Adrenal gland (tissue), 5 donors: ENCODE measurements around the gene ATP11A.

ENCODE experiments used
- CTCF ChIP-seq, 6 experiments: fragments of 450-650 bp in 4 of 6; fragments of 200-600 bp in 2 of 6; sonication (generic) in 1 of 6; IDR thresholded peaks; 1 replicate in 5 of 6; 2 replicates in 1 of 6; pipeline versions ENCODE4 v1.5.1 to v1.8.0; 2016 to 2021; ENCODE audit warnings: antibody characterized with exemption in 6 of 6, mild to moderate bottlenecking in 2 of 6, moderate library complexity in 1 of 6
- POLR2A ChIP-seq, 2 donors: fragments of 450-650 bp; IDR thresholded peaks; one replicate each; pipeline ENCODE4 v1.6.1; 2017; ENCODE audit warnings: antibody characterized with exemption in 2 of 2, mild to moderate bottlenecking in 2 of 2, moderate library complexity in 1 of 2
- donor health status: DM: no; HTN: no; CAD: no.

- TF ChIP-seq CTCF (IDR thresholded peaks at IDR 0.05): no peak
- TF ChIP-seq POLR2A (IDR thresholded peaks at IDR 0.05): no peak
Measured at GRCh38 chr13:112712451-112713207, 22.8 kb downstream of the ATP11A start.
